Stimulated activated CD8-positive, alpha-beta memory T cell treated with anti-CD3 and anti-CD28 coated beads, Interleukin-12 subunit alpha, Interleukin-12 subunit beta, amount 100 ng/mL, for 1 hour (primary cell): ENCODE results near the gene DTX1.
"Not testable (repeated sequence)": the region's sequence is repeated elsewhere in the genome, so short reads cannot be mapped to it uniquely, and the experiment has no call there.

Experiments
- DNase-seq: peaks from one replicate; pipeline ENCODE4 v3.0.0-alpha.2; 2020; ENCODE audit warnings: low read depth

DTX1 gene

DNA sequence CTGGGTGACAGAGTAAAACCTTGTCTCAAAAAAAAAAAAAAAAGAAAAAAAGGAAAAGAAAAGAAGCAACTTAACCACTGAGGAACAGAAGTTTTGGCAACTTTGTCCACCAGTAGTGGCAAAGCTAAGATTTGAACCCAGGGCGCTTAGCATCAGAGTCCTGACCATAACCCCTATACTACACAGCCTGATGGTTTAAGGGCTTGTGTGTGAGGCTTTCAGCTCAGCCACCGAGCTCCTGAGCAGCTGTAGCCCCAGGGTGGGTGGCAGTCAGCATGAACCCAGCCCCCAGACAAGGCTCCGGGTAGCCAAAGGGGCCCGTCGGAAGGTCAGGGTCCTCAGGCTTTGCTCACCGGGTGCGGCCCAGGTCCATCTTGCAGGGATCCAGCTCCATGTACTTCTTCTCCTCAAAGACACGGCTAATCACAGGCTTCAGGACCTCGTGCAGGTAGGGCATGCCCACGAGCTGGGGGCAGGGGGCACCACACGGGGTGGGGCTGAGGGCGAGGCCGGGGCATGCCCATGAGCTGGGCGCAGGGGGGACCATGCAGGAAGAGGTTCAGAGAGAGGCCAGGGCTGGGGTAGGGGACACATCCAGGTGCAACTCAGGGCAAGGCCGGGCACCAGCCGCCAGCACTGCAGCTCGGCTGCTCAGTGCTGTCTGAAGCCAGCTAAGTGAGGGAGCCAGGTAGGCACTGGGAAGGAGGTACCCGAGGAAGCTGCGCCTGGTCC, 58.1 kb downstream of the DTX1 start:
- DNase-seq: no peak

DNA sequence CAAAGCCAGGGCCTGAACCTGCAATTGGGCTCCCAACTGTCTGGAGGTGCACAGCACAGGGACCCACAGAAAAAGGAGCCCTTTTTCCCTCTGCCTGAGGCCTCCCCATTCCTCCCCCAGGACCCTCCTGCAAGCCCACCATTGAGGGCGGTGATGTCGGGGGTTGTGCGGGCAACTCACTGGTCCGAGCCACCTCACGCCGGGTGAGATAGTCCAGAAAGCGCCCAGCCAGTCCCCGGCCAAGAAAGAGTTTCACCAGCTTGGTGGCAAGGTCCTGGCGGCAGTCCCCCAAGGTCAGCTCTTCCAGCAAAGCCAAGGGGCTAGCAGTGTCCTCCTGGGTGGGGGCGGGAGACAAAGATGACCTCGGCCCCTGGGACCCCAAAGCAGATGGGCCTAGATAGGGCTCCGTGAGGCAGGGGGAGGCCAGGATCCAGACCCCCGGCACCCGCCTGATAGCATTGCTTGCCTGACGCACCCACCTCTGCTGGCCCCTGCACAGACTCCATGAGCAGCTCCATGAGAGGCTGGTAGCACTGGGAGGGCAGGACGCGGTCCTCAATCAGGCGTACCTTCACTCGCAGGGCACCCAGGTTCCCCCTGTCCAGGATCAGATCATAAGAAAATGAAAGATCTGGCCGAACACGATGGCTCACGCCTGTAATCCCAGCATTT, 59.1 kb downstream of the DTX1 start:
- DNase-seq: no peak

DNA sequence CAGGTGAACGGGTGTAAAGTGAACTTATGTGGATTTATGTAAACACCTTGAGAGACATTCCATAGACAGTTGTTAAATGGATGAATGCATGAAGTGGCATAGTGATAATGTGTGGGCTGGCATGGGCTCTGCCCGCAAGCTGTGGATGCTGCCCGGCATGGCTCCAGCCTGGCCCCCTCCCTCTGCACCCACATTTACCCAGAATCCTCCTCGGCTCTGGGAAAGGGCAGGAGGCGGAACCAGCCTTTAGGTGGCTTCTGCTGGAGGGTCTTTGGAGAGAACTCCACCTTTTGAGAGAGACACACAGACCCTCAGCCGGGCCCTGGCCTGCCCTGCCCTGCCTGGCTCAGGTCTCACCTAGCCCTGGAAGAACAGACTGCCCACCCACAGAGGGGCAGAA, 60.3 kb downstream of the DTX1 start:
- DNase-seq: no peak

DNA sequence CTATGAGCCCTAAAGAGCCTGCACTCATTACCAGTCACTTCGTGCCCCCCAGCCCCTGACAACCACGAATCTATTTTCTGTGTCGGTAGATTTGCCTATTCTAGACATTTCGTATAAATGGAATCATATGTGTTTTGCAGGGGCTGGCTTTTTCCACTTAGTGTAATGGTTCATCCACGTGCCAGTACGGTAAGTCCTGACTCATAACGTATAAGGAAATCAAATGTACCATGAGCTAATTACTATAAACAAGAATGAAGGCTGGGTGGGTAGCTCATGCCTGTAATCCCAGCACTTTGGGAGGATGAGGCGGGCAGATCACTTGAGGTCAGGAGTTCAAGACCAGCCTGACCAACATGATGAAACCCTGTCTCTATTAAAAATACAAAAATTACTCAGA, 61.2 kb downstream of the DTX1 start:
- DNase-seq: not testable (repeated sequence)

DNA sequence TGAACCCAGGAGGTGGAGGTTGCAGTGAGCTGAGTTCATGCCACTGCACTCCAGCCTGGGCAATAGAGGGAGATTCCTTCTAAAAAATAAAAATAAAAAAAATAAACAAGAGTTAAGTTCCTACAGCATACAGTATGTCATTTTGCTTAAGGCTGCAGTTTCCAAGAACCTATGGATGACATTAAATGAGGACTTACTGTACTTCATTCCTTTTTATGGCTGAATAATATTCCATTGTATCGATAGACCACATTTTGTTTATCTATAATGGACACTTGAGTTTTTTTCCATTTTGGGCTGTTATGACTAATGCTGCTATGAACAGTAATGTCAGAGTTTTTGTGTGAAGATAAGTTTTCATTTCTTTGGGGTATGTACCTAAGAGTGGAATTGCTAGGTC, 61.6 kb downstream of the DTX1 start:
- DNase-seq: no peak

DNA sequence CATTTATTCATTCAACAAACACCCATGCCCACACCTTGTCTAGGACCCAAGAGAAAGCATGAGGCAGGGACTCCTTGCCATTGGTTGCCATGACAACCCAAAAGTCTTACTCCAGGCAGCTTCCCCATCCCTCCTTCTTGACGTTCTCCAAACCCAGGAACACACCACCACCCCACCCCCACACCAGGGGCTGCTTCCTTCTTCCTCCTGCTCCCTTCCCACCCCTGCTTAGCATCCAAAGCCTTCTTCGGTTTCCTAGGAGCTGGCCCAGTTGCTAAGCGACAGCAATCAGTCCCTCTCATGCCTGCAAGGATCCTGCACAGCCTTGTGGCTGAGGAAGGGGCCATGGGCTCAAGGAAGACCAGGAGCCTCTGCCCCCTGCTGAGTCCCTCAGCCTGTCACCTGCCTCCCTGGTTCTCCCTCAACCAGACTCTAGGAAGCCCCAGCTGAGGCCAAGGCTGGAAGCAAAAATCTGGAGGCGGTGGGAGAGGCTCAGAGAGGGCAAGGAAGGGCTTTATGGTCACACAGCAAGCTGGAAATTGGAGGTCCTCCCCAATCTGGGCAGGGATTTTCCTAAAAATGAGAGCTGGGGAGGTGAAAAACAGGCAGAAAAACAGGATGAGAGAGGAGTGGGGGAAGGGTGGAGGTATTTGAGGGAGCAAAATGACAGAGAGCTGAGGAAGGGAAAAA, 63.6 kb downstream of the DTX1 start:
- no peak for DNase-seq

DNA sequence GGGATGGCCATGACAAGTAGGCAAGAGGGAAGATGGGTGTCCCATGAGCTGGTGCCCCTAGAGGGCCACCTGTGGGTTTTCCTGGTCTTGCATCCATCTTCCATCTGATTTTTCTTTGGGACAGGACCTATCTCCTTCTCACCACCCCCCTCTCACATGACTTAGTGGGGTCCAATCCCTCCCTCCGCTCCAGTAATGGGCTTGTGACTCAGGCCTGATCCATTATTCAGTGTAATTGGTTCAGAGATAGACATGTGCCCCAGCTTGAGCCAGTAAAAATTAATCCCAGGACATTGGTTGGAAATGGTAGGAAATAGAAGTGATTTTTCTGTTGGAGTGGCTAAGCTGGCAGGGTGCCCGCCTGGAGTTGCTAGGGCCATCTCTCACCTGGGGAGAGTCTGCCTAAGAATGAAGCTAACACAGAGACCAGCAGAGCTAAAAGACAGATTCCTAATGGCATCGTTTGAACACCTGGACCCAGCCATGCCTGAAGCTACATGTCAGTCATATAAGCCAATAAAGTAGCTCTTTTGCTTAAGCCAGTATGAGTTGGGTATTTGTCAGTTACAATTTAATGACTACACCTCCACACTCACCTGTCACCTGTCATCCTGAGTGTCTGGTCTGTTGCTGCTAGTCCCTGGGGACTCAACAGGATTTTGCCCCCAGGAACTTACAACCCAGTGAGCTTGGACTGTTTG, 64.3 kb downstream of the DTX1 start:
- no peak for DNase-seq

DNA sequence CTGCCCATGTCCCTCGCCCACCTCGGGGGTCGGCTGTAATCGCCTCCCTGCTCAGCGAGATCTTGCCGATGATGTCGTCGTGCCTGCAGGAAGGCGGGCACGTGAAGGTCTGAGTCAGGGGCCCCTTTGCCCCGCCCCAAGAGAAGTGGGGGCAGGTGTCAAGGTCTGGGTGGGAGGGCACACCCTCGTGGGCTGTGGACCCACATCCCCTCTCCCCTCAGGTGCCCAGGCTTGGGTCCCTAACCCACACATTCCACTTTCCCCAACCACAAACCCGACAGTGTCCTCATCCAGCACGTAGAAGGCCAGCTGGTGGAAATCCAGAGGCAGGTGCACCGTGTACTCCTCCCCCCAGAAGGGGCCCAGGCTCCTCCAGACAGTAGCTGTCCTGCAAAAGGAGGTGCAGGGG, 71.3 kb downstream of the DTX1 start:
- DNase-seq: no peak

DNA sequence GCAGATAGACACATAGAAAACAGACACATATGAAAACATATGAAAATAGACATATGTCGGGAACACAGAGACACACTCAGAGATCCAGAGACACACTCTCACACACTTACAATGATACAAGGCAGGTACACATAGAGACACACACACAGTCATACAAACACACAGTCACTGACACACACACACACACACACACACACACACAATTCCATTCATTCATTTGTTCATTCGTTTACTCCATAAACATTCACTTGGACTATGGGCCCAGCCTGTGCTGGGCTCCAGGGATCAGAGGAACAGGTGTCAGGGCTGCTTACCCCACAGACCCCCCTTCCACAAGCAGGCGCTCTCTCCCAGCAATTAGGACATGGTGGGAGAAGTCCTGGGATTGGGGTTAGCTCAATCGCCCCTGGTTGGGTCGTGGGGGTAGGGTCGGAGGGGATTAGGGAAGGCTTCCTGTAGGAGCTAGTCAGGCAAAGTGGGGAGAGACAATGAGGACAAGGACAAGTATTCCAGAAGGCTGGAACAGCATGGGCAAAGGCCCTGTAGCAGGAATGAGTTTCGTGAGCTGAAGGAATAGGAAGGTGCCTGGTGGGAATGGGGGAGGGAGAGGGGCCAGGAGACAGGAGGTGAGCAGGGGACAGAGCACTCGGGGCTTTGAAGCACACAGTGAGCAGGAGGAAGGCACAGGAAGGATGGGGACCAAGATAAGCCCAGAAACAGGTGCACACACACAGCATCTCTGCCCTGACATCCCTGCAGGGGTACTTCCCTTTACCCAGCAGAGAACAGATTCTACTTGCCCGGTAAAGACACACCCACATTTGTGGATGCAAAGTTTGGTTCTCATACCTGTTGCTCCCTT, 72.5 kb downstream of the DTX1 start:
- DNase-seq: no peak

DNA sequence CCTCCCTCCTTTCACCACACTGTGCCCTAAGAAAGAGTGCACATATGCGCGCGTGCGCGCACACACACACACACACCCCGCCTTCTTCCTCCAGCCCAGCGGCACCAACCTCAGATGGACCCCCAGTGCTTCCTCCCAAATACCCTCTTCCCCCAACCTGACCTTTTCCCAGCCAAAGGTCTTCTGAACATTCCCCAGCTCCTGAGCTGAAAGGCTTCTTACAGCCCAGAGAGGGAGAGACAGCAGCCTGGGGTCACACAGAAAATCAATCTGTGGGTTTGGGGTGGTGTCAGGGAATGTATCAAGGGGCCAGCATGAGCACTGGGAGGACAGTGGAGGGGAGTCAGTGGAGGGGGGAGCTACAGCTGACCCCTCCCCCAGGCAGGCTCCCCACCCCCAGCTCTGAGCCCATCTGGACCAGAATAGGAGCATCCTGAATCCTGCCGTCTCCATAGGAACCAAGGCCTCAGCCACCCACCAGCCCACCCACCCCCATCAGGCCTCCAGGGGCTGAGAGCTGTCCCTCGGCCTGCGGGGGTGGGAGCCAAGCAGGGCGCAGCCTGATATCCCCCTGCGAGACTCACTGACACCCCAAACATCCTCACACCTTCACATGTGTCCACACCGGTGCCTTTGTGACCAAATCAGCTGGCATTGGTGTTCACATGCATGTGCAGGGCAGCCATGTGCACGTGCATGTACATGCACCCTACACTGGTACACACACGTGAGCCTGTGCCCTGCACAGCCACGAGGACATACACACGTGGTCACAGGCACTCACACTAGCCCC, 73.3 kb downstream of the DTX1 start:
- no peak for DNase-seq

DNA sequence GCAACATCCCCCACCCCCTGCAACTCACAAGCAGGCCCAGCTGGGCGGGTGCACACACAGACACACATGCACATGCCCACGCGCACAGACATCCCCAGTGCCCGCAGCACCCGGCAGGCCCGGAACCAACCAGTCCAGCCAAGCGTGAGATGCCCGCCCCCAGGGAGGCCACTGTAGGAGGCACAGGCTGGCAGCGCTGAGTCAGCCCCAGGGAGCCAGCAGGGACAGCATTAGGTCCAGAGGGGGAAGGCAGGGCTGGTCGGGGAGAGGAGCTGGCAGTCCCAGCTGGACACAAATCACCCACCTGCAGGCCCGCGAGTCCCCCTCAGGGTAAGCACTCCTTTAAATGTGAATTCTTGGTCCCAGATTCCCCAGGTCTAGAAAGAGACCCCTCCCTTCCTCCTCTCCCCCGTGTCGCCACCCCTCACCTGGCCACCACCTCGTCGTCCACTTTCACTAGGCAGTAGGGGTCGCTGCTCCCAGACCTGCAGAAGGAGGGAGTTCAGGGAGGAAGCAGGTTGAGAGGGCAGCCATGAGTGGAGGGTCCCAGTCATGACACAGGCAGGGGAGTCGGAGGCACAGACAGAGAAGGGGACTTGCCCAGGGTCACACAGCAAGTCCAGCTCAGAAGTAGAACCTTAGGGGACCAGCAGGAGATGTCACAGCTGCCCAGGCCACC, 74.1 kb downstream of the DTX1 start:
- no peak for DNase-seq

DNA sequence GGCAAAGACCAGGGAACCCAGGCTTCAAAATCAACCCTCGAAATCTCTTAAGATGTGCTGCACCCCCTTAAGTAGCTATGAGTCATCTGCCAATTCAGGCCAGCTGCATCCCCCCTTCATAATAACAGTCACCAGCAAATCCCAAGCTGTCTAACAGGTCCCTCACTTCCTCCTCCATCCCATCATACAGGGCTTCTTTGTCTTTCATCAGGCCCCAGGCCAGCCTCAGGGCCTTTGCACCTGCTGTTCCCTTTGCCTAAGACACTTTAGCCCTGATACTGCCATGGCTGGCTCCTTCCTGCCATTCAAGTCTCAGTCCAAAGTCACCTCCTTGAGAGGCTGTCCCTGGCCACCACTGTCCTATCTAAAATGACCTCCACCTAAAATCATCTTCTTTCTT, 75.0 kb downstream of the DTX1 start:
- no peak for DNase-seq

DNA sequence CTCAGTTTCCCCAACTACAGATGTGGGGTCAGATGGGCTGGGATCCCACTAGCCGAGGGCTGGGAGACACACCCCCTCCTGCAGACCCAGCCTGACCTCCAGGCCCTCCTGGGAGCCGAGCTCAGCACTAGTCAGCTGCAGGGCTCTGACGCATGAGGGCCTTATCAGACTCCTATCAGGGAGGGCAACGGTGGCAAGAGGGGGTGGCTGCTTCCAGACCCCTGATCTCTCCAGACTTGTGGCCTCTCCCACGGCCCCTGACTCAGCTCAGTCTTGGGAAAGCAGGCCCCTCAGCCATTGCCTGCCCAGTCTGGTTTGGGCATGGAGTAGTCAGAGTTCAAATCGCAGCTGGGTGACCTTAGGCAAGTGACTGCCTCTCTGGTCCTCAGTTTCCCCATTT, 76.5 kb downstream of the DTX1 start:
- DNase-seq: no peak

DNA sequence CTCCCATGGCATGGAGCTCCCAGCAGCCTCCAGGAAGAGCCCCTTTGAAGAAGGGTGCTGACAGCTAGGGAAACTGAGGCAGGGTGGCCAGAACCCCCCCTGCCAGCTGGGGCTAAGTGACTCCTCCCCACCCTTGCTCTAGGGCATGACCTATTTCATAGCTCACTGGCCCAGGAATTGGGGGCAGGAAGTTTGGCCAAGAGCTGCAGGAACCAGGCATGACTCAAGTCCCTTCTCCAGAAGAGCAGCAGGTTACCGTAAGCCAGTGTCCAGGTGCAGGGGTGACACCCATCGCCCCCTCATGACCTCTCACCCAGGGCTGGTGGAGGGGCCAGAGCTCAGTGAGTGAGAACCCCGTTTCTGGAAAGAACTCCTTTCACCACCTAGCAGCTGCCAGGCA, 77.1 kb downstream of the DTX1 start:
- DNase-seq: no peak

DNA sequence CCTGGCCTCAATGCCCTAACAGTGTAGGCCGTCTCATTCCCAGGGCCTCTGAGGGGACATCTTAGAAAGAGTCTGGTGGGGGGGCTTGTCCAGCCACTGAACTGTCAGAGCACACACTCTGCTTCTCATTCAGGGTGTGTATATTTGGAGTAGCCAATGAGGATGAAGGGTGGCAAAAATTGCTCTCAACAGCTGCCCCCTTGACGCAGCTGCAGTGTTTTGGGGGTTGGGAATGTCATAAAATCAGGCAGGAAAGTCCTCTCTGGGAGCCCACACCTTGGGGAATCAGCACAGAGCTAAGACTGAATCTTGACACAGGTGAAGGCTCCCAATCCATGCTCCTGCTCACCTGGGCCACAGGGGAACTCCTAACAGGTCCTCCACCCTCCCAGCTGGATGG, 77.5 kb downstream of the DTX1 start:
- no peak for DNase-seq

DNA sequence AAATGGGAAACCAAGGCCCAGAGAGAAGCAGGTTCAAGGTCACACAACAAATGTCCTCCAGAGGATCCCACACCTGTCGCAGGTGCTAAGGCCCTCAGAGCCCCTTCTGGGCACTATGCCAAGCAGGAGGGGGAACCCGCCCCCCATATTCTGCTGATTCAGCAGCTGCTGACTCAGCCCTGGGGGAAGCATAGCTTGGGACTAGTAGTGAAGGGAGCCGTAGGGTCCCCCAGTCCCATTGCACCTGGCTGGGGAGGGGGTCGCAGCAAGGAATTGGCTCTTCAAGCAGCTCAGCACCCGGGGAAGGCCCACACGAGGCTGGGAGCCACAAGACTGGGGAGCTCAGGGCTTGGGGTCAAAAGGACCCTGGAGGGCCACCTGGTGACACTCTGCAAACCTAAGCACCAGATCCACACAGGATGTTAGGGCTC, 78.0 kb downstream of the DTX1 start:
- no peak for DNase-seq

DNA sequence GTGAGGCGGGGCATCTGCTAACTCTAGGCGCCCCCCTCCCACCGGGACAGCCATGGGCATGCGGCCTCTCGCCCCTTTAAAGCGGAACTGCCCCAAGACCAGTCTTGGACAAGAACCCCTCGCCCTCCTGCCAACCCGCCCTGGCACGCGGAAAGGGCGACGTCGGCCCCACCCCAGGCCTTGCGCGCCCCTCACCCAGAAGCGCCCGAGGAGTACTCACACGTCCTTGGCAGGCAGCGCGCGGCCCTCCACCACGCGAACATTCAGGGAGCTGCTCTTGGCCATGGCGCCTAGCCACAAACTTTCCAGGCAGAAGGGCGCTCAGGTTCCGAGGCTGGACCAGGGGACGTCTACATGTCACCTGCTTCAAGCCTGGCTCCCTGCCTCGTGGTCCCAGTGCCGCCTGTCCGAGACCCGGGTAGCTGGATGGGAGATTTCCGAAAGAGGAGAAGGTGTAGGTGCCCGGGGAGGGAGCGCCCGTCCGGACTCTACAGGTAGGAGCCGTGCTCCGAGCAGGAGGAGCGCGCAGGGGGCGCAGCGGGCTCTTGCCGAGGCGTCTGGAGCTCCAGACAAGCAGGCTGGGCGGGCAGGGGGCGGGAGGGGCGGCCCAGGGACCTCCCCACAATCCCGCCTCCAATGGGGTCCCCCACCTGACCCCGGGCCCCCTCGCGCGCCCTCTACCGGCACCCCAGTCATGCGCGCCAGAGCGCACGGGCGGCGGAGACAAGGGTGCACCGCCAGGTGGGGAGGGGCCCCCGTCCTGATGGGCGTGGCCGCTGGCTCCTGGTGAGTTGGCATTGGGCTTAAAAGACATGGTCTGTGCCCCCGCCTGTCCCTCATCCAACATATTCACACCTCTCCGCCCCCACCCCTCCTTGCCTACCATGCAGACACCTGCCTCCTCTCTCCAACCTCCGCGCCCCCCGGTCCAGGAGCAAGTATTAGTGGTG, 78.9 kb downstream of the DTX1 start, which contains the start of gene RASAL1:
TSS of gene RASAL1 (minus strand) at position 584 of the 950 bp plus-strand sequence. CDS start at position 285, 299 bp downstream.
- DNase-seq: peak; percentile 21

DNA sequence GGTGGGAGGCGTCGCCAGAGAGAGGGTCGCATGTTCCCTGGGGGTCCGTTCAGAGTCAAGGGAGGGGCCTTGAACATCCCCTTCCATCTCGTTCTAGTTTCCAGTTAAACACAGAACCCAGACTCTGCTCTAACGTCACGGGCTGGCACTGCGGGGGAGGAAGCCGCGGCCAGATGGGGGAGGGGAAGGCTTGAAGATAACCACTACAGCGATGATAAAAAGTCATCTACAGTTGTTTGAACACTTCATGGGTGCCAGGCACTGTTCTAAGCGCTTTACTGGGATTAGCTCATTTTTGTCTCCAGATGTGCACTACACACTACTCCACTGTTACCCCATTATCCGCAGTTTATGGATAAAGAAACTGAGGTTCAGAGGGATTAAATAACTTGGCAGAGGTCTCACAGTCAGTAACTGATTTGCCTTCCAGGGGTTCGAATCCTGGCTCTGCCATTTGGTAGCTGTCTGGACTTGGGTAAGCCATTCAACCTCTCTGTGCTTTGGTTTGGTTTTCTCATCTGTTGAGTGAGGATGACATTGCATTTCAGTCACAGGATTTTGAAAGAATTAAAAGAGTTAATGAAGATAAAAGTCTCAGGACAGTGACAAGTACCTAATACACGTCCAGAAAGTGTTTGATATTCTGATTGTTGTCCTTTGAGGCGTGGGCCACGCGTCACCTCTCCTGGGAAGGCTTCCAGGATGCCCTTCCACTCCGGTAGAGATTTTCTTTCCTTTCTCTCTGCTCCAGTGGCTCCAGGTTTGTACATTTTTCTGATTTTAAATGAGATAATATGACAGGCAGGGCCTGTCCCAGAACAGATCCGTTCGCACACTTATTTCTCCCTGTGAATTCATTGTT, 79.8 kb downstream of the DTX1 start:
- no peak for DNase-seq
